ENCODE results near the gene SGSH. TPM values are rescaled to one million over a fixed set of nuclear protein-coding genes. Genes with fewer than 3 reads are reported as not detected.

SGSH gene
- total RNA-seq, 1 experiment from 2014 or later, result 19.8 TPM

DNA sequence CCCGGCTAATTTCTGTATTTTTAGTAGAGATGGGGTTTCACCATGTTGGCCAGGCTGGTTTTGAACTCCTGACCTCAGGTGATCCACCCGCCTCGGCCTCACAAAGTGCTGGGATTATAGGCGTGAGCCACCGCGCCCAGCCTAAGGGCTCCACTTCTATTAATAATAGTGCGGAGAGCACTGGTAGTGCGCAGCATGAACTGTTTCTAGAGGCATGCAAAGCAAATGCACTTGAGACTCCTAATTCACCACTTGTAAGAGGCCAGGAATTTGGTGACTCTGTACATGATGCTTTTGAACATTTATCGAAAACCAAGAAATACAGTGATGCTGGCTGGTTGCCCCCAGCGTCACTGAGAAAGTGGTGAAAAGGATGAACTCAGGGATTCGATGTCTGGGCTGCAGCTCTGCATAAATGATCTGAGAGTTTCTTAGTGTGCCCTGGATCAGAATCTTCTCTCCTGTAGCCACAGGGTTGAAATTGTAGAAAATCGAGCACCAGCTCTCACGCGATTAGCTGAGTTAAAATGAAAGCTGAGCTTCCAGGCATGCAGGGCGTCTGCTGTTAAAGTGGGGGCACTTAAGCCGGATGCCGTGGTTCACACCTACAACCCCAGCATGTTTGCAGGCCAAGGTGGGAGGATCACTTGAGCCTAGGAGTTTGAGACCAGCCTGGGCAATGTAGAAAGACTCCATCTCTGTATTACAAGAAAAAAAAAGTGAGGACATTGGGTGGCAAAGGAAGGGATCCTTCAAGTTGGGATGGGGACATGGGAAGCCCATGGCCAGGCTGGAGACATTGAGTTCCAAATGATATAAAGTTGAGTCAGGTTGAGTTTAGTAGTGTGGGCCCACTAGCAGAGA lies 45.3 kb upstream of the SGSH start:
- Mint-ChIP-seq H3K4me1 (peaks cover 17 to 27% of the 10 kb centered on the region in 2 experiments), H3K36me3 (ENCODE audit: insufficient read depth in 1 of 3, low read depth in 3 of 3) (peaks cover 17 to 25% (median 17%) of the 10 kb centered on the region in 3 experiments), H3K9me3 (no peaks in the 10 kb centered on the region), H3K27me3 (ENCODE audit: low read depth) (no peaks in the 10 kb centered on the region), H3K4me3 (no peak overlapping the region), H3K27ac (peak overlapping the region in 2 of 3 experiments; percentile 9 to 36; a peak in 3 of 7 replicates)
- no CpG with 5 or more reads among the region's 17 CpGs for WGBS (ENCODE audit: extremely low coverage, insufficient read length, low lambda C conversion rate)
- TF ChIP-seq, protein P1, sequence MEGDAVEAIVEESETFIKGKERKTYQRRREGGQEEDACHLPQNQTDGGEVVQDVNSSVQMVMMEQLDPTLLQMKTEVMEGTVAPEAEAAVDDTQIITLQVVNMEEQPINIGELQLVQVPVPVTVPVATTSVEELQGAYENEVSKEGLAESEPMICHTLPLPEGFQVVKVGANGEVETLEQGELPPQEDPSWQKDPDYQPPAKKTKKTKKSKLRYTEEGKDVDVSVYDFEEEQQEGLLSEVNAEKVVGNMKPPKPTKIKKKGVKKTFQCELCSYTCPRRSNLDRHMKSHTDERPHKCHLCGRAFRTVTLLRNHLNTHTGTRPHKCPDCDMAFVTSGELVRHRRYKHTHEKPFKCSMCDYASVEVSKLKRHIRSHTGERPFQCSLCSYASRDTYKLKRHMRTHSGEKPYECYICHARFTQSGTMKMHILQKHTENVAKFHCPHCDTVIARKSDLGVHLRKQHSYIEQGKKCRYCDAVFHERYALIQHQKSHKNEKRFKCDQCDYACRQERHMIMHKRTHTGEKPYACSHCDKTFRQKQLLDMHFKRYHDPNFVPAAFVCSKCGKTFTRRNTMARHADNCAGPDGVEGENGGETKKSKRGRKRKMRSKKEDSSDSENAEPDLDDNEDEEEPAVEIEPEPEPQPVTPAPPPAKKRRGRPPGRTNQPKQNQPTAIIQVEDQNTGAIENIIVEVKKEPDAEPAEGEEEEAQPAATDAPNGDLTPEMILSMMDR (conservative IDR thresholded peaks at IDR 0.05), result no peak
- Histone ChIP-seq H3K4me1 (ENCODE audit: insufficient read depth, low read length) (peaks cover 12% of the 10 kb centered on the region; the same call in 1 of the 2 replicates), H2AFZ (ENCODE audit: low read length) (no peak overlapping the region), H3K79me2 (ENCODE audit: insufficient read depth, low read length) (no peaks in the 10 kb centered on the region), H4K8ac (replicated peaks; ENCODE audit: insufficient read length, low read depth, low read length) (no peak overlapping the region), H3K27me3 (ENCODE audit: insufficient read depth, low read length) (no peaks in the 10 kb centered on the region), H2BK120ac (ENCODE audit: low read depth, low read length, poor library complexity, severe bottlenecking) (no peak overlapping the region), H3K4ac (ENCODE audit: low read depth, low read length) (no peak overlapping the region), H2BK5ac (ENCODE audit: insufficient read length, low read length) (no peak overlapping the region), H3K23me2 (ENCODE audit: insufficient read length, low read depth, low read length, poor library complexity, severe bottlenecking) (no peaks in the 10 kb centered on the region), H3K56ac (ENCODE audit: insufficient read length, low read depth, low read length) (no peak overlapping the region), H3K79me1 (ENCODE audit: insufficient read depth, low read depth, low read length, poor library complexity, severe bottlenecking) (no peaks in the 10 kb centered on the region), H3K18ac (ENCODE audit: insufficient read length, low read depth, low read length) (no peak overlapping the region), H3K9me3 (ENCODE audit: control insufficient read depth, low read depth, low read length) (no peaks in the 10 kb centered on the region), H3T11ph (ENCODE audit: low read length) (no peak overlapping the region), H4K91ac (ENCODE audit: insufficient read length, low read depth, low read length) (no peak overlapping the region), H3K14ac (ENCODE audit: insufficient read depth, low read length) (no peak overlapping the region), H4K5ac (ENCODE audit: insufficient read length, low read depth, low read length) (no peak overlapping the region), H2BK20ac (ENCODE audit: low read depth, low read length, poor library complexity, severe bottlenecking) (no peak overlapping the region), H2AK5ac (ENCODE audit: insufficient read length, low read length) (no peak overlapping the region), H3K9ac (ENCODE audit: extremely low read depth, insufficient read length, low read length) (no peak overlapping the region), H3K4me2 (ENCODE audit: insufficient read depth, insufficient read length, low read length) (no peak overlapping the region), H2BK15ac (ENCODE audit: low read depth, low read length) (no peak overlapping the region), H4K20me1 (ENCODE audit: control insufficient read depth, insufficient read depth, insufficient read length) (no peaks in the 10 kb centered on the region), H3K23ac (ENCODE audit: insufficient read length, low read depth, low read length) (no peak overlapping the region), H2BK12ac (ENCODE audit: insufficient read length, low read depth, low read length) (no peak overlapping the region), H3K27ac (ENCODE audit: insufficient read length, low read depth, low read length) (no peak overlapping the region)
- DNase-seq, result no peak
